AG04450 (cell line): ENCODE data around the gene COG5. TPM values are rescaled to one million over a fixed set of nuclear protein-coding genes. Genes with fewer than 3 reads are reported as not detected.

Source experiments
- CTCF ChIA-PET: fragments of 300-600, 350-600 bp; formaldehyde crosslinking; extraction: SDS; loops from one replicate; lab custom pipeline; 2022; ENCODE audit warnings: antibody characterized with exemption, inconsistent platforms; lab: Charles Lee
- POLR2A ChIA-PET: fragments of 350-600 bp; formaldehyde crosslinking; extraction: SDS; loops from one replicate; lab custom pipeline; 2021; ENCODE audit warnings: antibody characterized with exemption, inconsistent platforms; lab: Yijun Ruan, JAX
- DNase-seq: peaks from one replicate; pipeline ENCODE4 v3.0.0-alpha.2; 2011; ENCODE audit warnings: low read depth, low spot score
- H3K27ac ChIP-seq: one replicate; pipeline ENCODE4 v1.5.1; 2012; ENCODE audit warnings: low read depth, low read length, control low read depth
- H3K27me3 ChIP-seq: one replicate; pipeline ENCODE4 v1.6.0; 2012; ENCODE audit warnings: low read length; ENCODE audit not compliant: control insufficient read depth, insufficient read depth
- H3K4me3 ChIP-seq: 2 replicates; pipeline ENCODE4 v1.5.1; 2011; ENCODE audit warnings: mild to moderate bottlenecking, low read depth, low read length, control low read depth
- H3K9me3 ChIP-seq: 2 replicates; pipeline ENCODE4 v1.5.1; 2012; ENCODE audit warnings: low read length; ENCODE audit not compliant: control insufficient read depth, insufficient read depth
- CTCF ChIP-seq: IDR thresholded peaks from 2 replicates; pipeline ENCODE4 v1.5.1; 2011; ENCODE audit warnings: low read depth, low read length, control low read depth, inconsistent platforms
- polyA plus RNA-seq: library from polyadenylated mRNA; depleted of rRNA; stranded (reverse); fragments of >200 nt; gene quantifications from 2 replicates; pipeline ENCODE4 v1.2.3, GENCODE V29; 2011

The COG5 gene
- polyA plus RNA-seq, 1 experiment, result 55.2 TPM

GRCh38 chr7:107313355-107313754 is 250.4 kb downstream of the COG5 start:
- POLR2A ChIA-PET, result no interaction called here
- TF ChIP-seq CTCF, result no peak
- no peak overlapping the region for H3K4me3 ChIP-seq
- no peak for DNase-seq
- H3K9me3 ChIP-seq, result no peaks in the 10 kb centered on the region
- CTCF ChIA-PET, result no interaction called here
- H3K27me3 ChIP-seq, result no peaks in the 10 kb centered on the region
- no peak overlapping the region for H3K27ac ChIP-seq

- ChIA-PET POLR2A (no interaction called here), CTCF (no interaction called here)
- no peak for TF ChIP-seq CTCF
- no peak for DNase-seq
- Histone ChIP-seq H3K4me3 (no peak overlapping the region), H3K9me3 (no peaks in the 10 kb centered on the region), H3K27ac (no peak overlapping the region), H3K27me3 (no peaks in the 10 kb centered on the region)
Observed at GRCh38 chr7:107312418-107312817, 251.3 kb downstream of the COG5 start.

- CTCF ChIA-PET, result no interaction called here
- POLR2A ChIA-PET, result no interaction called here
- no peak for TF ChIP-seq CTCF
- Histone ChIP-seq H3K4me3 (no peak overlapping the region), H3K27me3 (no peaks in the 10 kb centered on the region), H3K27ac (no peak overlapping the region), H3K9me3 (no peaks in the 10 kb centered on the region)
- no peak for DNase-seq
Observed at GRCh38 chr7:107309296-107309695, 254.4 kb downstream of the COG5 start.

- ChIA-PET CTCF (no interaction called here), POLR2A (no interaction called here)
- TF ChIP-seq CTCF, result no peak
- no peaks in the 10 kb centered on the region for H3K9me3 ChIP-seq
- H3K4me3 ChIP-seq, result no peak overlapping the region
- DNase-seq, result no peak
- H3K27ac ChIP-seq, result no peak overlapping the region
- no peaks in the 10 kb centered on the region for H3K27me3 ChIP-seq
Observed at GRCh38 chr7:107304636-107305035, 259.1 kb downstream of the COG5 start.

- no peak for DNase-seq
- Histone ChIP-seq H3K4me3 (no peak overlapping the region), H3K27ac (no peak overlapping the region), H3K27me3 (no peaks in the 10 kb centered on the region), H3K9me3 (no peaks in the 10 kb centered on the region)
- no peak for TF ChIP-seq CTCF
- ChIA-PET POLR2A (no interaction called here), CTCF (no interaction called here)
Observed at GRCh38 chr7:107304063-107304462, 259.7 kb downstream of the COG5 start.
